CD4-positive, alpha-beta T cell (primary cell): ENCODE results near the gene TPSG1. TPM values are rescaled to one million over a fixed set of nuclear protein-coding genes. Genes with fewer than 3 reads are reported as not detected.
"Not testable (repeated sequence)": the region's sequence is repeated elsewhere in the genome, so short reads cannot be mapped to it uniquely, and the experiment has no call there.

Source experiments
- ATAC-seq: fragments of 200-7000 bp; cut with Tn5 transposase; one replicate; pipeline ENCODE4 v1.10.0; 2022; ENCODE audit warnings: mild to moderate bottlenecking; ENCODE audit not compliant: poor library complexity
- CTCF ChIA-PET: fragments of 350-600 bp; sonication (Branson Sonifier 250); formaldehyde crosslinking; loops from one replicate; lab custom pipeline; 2021; ENCODE audit warnings: antibody characterized with exemption, inconsistent platforms; lab: Charles Lee
- POLR2A ChIA-PET: fragments of 350-600 bp; sonication (Branson Sonifier 250); formaldehyde crosslinking; loops from one replicate; lab custom pipeline; 2021; ENCODE audit warnings: antibody characterized with exemption, inconsistent platforms; lab: Charles Lee
- DNase-seq, 14 experiments: peaks; one replicate each; pipeline ENCODE4 v3.0.0-alpha.2; 2013 to 2020; ENCODE audit warnings: mixed read lengths in 2 of 14
- H3K27ac ChIP-seq, 2 donors: one replicate each; pipeline versions ENCODE4 v1.5.1 to v1.7.0; 2013; ENCODE audit warnings: low read length in 2 of 2, low read depth in 1 of 2, mild to moderate bottlenecking in 1 of 2
- H3K27me3 ChIP-seq, 2 experiments: 1 replicate in 1 of 2; 2 replicates in 1 of 2; pipeline versions ENCODE4 v1.6.1 to v1.7.0; 2013; ENCODE audit warnings: low read length in 2 of 2, control low read depth in 1 of 2, mild to moderate bottlenecking in 1 of 2, moderate library complexity in 1 of 2; ENCODE audit not compliant: insufficient read depth in 2 of 2, control insufficient read depth in 1 of 2
- H3K36me3 ChIP-seq: one replicate; pipeline ENCODE4 v1.6.1; 2013; ENCODE audit warnings: low read length, control low read depth; ENCODE audit not compliant: insufficient read depth
- H3K4me1 ChIP-seq: one replicate; pipeline ENCODE4 v1.6.1; 2013; ENCODE audit warnings: low read length, control low read depth; ENCODE audit not compliant: insufficient read depth
- H3K4me3 ChIP-seq: one replicate; pipeline ENCODE4 v1.5.1; 2013; ENCODE audit warnings: mild to moderate bottlenecking, low read length, moderate library complexity
- H3K9me3 ChIP-seq, 2 experiments: 1 replicate in 1 of 2; 2 replicates in 1 of 2; pipeline versions ENCODE4 v1.6.1 to v1.7.0; 2013; ENCODE audit warnings: low read length in 2 of 2, mild to moderate bottlenecking in 2 of 2, control low read depth in 1 of 2, moderate library complexity in 1 of 2; ENCODE audit not compliant: control insufficient read depth in 1 of 2, insufficient read depth in 1 of 2
- H3K27ac Mint-ChIP-seq: one replicate; pipeline ENCODE4 v1.8.0; 2020; ENCODE audit warnings: mixed read lengths
- H3K27me3 Mint-ChIP-seq: one replicate; pipeline ENCODE4 v1.8.0; 2021; ENCODE audit warnings: mixed read lengths
- H3K36me3 Mint-ChIP-seq: one replicate; pipeline ENCODE4 v1.8.0; 2021; ENCODE audit warnings: low read depth, mixed read lengths
- H3K4me1 Mint-ChIP-seq: one replicate; pipeline ENCODE4 v1.8.0; 2021; ENCODE audit warnings: low read depth, mixed read lengths
- H3K4me3 Mint-ChIP-seq: one replicate; pipeline ENCODE4 v1.8.0; 2020; ENCODE audit warnings: mild to moderate bottlenecking, mixed read lengths
- H3K9me3 Mint-ChIP-seq: one replicate; pipeline ENCODE4 v1.8.0; 2020; ENCODE audit warnings: mixed read lengths
- intact Hi-C, 2 experiments: fragments of 100-400 bp; cut with DNase I in 1 of 2; cut with micrococcal nuclease in 1 of 2; formaldehyde crosslinking; loops; one replicate each; pipeline versions ENCODE4 v1.15.1 to v1.9.0; 2023 to 2025; cut with DNase I, micrococcal nuclease
- total RNA-seq, 174 experiments: library from RNA in 2 of 174; stranded (reverse) in 2 of 174; gene quantifications; one replicate each; pipeline ENCODE4 v1.2.3 and lab custom pipeline; 2021 to 2026
- TF ChIP-seq, protein P1 (sequence below): fragments of 200-600 bp; IDR thresholded peaks from one replicate; pipeline ENCODE4 v1.8.0; 2022; ENCODE audit warnings: antibody characterized with exemption, mild to moderate bottlenecking

Gene TPSG1
- total RNA-seq, 2 experiments from 2014 or later = not detected

DNA sequence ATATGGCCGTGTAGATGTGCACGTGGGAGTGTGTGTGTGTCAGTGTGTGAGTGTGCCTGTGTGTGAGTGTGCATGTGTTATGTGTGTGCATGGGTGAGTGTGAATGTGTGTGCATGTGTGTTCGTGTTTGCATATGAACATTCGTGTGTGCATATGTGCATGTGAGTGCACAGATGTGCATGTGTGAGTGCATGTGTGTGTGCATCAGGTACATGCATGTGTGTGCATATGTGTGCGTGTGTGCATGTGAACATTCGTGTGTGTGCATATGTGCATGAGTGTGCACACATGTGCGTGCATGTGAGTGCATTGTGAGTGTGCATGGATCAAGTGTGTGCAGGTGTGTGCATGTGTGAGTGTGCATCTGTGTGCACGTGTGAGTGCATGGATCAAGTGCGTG lies 12.9 kb upstream of the TPSG1 start:
- H3K27me3 Mint-ChIP-seq = no peaks in the 10 kb centered on the region
- no peak overlapping the region for H3K4me3 ChIP-seq
- no peak for DNase-seq
- no peaks in the 10 kb centered on the region for H3K36me3 Mint-ChIP-seq
- no peak overlapping the region for H3K27ac ChIP-seq
- H3K9me3 Mint-ChIP-seq = no peaks in the 10 kb centered on the region
- H3K9me3 ChIP-seq = no peaks in the 10 kb centered on the region
- no peak for ATAC-seq
- no peaks in the 10 kb centered on the region for H3K4me1 Mint-ChIP-seq
- H3K4me1 ChIP-seq = no peaks in the 10 kb centered on the region
- TF ChIP-seq, protein P1, sequence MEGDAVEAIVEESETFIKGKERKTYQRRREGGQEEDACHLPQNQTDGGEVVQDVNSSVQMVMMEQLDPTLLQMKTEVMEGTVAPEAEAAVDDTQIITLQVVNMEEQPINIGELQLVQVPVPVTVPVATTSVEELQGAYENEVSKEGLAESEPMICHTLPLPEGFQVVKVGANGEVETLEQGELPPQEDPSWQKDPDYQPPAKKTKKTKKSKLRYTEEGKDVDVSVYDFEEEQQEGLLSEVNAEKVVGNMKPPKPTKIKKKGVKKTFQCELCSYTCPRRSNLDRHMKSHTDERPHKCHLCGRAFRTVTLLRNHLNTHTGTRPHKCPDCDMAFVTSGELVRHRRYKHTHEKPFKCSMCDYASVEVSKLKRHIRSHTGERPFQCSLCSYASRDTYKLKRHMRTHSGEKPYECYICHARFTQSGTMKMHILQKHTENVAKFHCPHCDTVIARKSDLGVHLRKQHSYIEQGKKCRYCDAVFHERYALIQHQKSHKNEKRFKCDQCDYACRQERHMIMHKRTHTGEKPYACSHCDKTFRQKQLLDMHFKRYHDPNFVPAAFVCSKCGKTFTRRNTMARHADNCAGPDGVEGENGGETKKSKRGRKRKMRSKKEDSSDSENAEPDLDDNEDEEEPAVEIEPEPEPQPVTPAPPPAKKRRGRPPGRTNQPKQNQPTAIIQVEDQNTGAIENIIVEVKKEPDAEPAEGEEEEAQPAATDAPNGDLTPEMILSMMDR = no peak
- H3K4me3 Mint-ChIP-seq = no peak overlapping the region
- ChIA-PET CTCF (no interaction called here), POLR2A (no interaction called here)
- no peaks in the 10 kb centered on the region for H3K36me3 ChIP-seq
- no peaks in the 10 kb centered on the region for H3K27me3 ChIP-seq
- intact Hi-C loops = no loop called here
- H3K27ac Mint-ChIP-seq = no peak overlapping the region

DNA sequence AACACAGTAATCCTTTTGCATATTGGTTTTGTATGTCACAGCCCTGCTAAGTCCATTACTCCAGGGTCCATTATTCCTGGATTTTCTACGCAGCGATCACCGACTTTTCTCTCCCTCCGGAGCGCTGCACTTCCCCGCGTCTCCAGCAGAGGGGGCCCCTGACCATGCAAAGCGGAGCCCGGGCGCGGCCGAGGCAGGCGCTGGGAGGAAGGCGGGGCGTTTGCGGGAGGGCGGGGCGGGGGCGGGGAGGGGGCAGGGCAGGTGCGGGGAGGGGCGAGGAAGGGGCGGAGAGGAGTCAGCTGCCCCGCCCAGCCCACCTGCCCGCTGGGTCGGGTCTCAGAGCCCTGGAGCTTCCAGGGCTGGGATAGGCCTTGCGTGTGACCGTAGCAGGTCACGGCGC lies 11.6 kb upstream of the TPSG1 start:
- H3K27me3 ChIP-seq, H3K27me3 Mint-ChIP-seq, H3K36me3 ChIP-seq, H3K36me3 Mint-ChIP-seq, POLR2A ChIA-PET, intact Hi-C loops, H3K4me1 Mint-ChIP-seq, H3K4me3 ChIP-seq, H3K9me3 ChIP-seq, H3K4me3 Mint-ChIP-seq, DNase-seq, H3K27ac Mint-ChIP-seq, CTCF ChIA-PET, H3K9me3 Mint-ChIP-seq, H3K4me1 ChIP-seq, H3K27ac ChIP-seq: not testable (repeated sequence)
- ATAC-seq = peak; percentile 97

DNA sequence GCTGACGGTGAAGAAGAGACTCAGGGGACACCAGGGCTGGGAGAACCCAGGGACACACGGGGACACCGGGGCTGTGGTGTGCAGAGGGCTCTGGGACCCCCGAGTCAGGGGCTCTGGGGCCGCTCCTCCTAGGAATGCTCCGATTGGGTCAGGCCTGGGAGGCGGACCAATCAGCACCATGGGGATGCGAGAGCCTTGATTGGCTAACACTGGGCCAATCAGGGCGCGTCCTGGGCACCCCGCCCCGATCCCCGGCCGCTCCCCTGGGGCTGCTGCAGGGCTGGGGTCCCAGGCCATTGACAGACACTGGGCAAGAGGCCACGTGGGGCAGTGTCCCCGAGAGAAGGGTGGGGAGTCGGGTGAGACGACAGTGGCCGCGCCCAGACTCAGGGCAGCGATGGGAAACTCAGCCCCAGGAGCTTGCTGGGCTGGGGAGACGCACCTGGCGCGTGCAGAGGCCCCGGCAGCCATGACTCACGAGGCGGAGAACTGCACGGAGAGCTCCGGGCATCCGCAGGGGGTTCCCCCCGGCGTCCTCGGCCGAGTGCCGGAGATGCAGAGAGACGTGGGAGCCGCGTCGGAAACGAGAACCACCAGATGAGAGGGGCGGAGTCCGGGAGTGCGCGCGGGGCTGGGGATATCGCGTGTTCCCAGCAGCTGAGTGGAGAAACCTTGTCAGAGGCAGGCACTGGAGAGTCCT lies 7.1 kb upstream of the TPSG1 start:
- H3K27ac ChIP-seq, ATAC-seq, H3K9me3 Mint-ChIP-seq, H3K27me3 Mint-ChIP-seq, H3K4me1 ChIP-seq, H3K4me3 Mint-ChIP-seq, H3K4me1 Mint-ChIP-seq, H3K36me3 ChIP-seq, H3K27me3 ChIP-seq, intact Hi-C loops, CTCF ChIA-PET, H3K4me3 ChIP-seq, POLR2A ChIA-PET, DNase-seq, H3K27ac Mint-ChIP-seq, H3K9me3 ChIP-seq, H3K36me3 Mint-ChIP-seq: not testable (repeated sequence)

DNA sequence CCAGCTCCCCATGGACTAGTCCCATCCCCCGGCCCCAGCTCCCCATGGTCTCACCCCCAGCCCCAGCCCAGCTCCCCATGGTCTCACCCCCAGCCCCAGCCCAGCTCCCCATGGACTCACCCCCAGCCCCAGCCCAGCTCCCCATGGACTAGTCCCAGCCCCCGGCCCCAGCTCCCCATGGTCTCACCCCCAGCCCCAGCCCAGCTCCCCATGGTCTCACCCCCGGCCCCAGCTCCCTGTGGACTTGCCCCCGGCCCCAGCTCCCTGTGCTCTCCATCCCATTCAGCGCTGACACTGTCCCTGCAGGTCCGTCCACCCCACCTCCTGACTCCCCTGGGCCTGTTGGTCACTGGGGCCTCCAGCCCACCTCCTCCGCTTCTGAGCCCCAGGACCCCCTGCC lies 6.2 kb upstream of the TPSG1 start:
- CTCF ChIA-PET, H3K27ac ChIP-seq, H3K4me3 ChIP-seq, ATAC-seq, H3K4me1 Mint-ChIP-seq, H3K4me3 Mint-ChIP-seq, H3K27ac Mint-ChIP-seq, POLR2A ChIA-PET, H3K9me3 Mint-ChIP-seq, H3K36me3 ChIP-seq, H3K36me3 Mint-ChIP-seq, H3K27me3 ChIP-seq, H3K4me1 ChIP-seq, H3K9me3 ChIP-seq, DNase-seq, H3K27me3 Mint-ChIP-seq, intact Hi-C loops: not testable (repeated sequence)

DNA sequence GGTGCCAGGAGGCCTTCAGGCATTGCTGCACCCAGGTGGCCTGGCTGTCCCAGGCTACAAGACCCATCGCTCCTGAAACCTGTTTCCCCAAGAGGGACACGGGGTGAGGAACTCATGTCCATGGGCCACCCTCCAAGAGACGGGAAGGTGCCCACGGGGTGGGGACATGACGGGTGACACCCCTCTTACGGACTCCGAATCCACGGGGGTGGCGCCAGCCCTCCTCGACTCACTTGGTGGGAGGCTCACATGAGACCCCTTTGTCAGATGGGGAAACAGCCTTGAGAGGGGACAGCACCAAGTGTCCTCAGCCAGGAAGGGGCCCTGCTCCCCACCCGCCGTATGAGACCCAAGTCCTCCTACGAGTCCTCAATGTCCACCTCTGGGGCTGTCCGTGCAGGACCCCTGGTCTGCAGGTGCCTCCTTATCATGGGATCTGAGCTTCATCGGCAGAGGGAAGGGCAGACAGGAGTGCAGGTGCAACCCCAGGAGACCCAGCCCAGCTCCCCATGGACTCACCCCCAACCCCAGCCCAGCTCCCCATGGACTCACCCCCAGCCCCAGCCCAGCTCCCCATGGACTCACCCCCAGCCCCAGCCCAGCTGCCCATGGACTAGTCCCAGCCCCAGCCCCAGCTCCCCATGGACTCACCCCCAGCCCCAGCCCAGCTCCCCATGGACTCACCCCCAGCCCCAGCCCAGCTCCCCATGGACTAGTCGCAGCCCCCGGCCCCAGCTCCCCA lies 5.6 kb upstream of the TPSG1 start:
- H3K27me3 Mint-ChIP-seq, H3K4me1 Mint-ChIP-seq, H3K27me3 ChIP-seq, H3K4me3 Mint-ChIP-seq, H3K27ac ChIP-seq, H3K9me3 Mint-ChIP-seq, H3K4me3 ChIP-seq, H3K36me3 Mint-ChIP-seq, POLR2A ChIA-PET, intact Hi-C loops, H3K36me3 ChIP-seq, H3K27ac Mint-ChIP-seq, DNase-seq, ATAC-seq, H3K9me3 ChIP-seq, H3K4me1 ChIP-seq, CTCF ChIA-PET: not testable (repeated sequence)

DNA sequence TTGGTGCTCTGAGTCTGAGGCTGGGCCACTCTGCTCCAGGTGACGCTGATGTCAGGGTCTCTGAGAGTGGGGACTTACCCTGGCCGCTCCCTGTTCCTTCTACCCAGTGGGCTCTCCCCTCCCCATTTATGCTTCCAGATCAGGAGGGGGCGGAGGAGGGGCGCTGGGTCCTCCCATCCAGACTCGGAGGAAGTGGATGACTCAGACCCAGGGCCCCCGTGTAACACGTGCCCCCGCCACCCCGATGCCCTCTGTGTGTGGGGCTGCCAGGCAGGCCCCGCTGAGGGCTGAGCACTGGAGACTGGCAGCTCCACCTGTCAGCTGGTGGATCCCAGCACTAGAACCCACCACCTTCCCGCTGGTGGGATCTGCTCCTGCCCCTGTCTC lies 5.0 kb upstream of the TPSG1 start, which contains the start of gene TPSB2:
TPSB2 (minus strand) TSS at position 101 of the 387 bp plus-strand sequence. CDS start 233 bp downstream, outside the sequence.
- H3K4me3 Mint-ChIP-seq, H3K4me1 Mint-ChIP-seq, CTCF ChIA-PET, H3K9me3 Mint-ChIP-seq, H3K9me3 ChIP-seq, H3K36me3 ChIP-seq, H3K4me1 ChIP-seq, H3K4me3 ChIP-seq, H3K27ac ChIP-seq, ATAC-seq, intact Hi-C loops, H3K27me3 ChIP-seq, DNase-seq, H3K27ac Mint-ChIP-seq, H3K36me3 Mint-ChIP-seq, H3K27me3 Mint-ChIP-seq, POLR2A ChIA-PET: not testable (repeated sequence)
